ENCODE measurements around the gene PLA2G4B.

DNA sequence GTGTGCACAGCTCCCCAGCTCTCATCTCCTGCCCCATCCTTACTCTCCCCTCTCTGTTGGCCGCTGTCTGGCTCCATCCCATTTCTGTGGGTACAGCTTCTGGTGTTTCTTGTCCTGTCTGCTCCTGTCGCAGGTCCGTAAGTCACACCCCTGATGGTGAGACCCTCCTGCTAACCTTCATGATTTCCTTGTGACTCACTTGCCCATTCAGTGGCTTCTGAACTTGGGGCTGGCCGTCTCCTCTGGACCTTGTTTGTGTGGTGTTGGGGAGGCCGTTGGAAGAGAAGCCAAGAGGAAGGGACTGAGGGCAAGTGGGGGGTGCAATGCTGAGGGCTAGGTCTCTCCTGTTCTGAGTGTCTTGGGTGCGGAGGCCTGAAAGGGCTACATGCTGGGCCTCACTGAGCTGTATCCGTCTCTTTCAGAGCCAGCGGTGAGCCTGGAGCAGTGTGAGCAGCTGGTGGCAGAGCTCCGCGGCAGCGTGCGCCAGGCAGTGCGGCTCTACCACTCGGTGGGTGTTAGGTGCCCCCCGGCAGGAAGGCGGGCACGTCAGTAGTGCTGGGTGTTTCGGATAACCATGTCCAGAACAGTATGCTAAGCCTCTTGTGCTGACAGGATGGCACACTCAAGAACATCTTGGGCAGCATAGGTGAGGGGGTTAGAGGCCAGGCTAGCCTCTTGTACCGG is 14.4 kb upstream of the PLA2G4B start:
- TF ChIP-seq POLR2A (IDR thresholded peaks at IDR 0.05; ENCODE audit: low read length) (no peak), GATA1 (IDR thresholded peaks at IDR 0.05; ENCODE audit: low read depth, low read length) (no peak)

All from erythroblast (primary cell).